ENCODE measurements around the gene RTN4RL2. TPM values are rescaled to one million over a fixed set of nuclear protein-coding genes. Genes with fewer than 3 reads are reported as not detected.

Gene RTN4RL2
- polyA plus RNA-seq, 3 donors = 1.4 to 3.0 (median 1.7) TPM

DNA sequence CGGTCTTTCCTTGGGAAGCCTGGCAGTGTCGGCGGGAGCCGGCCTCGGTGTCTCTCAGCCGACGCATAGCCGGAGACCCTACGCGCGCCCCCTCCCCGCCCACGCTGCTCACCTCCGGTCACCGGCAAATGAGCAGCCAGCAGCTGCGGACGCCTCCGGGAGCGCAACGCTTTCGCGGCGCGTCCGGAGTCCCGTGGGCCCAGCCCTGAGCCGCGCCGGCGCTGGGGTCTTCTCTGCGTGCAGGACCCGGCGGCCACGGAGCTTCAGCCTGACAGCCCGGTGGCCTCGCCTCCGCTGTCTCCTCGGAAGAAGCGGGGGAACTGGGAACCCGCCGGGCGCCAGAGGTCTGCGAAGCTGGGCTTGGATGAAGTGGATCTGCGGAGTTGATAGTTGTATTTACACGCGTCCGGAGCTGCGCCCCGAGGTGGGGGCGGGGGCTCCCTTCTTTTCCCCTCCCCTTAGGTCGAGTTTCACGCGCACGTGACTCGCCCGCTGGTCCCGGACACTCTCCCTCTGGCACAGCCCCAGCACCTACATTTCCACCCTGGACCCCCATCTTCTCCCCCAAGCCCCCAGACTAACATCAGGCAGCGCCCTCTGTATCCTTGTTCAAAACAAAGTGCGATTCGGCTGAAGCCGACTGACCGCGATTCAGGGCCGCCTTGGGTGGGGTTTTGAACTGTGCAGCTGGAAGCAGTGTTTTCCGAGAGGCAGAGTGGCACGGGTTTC, 55.2 kb downstream of the RTN4RL2 start, which contains the start of gene SLC43A1:
Gene SLC43A1 (minus strand): TSS at position 371 of the 729 bp plus-strand sequence. CDS start 1,591 bp downstream, outside the sequence.
- no peak for DNase-seq (ENCODE audit: low read depth in 3 of 3, low spot score in 2 of 3)

DNA sequence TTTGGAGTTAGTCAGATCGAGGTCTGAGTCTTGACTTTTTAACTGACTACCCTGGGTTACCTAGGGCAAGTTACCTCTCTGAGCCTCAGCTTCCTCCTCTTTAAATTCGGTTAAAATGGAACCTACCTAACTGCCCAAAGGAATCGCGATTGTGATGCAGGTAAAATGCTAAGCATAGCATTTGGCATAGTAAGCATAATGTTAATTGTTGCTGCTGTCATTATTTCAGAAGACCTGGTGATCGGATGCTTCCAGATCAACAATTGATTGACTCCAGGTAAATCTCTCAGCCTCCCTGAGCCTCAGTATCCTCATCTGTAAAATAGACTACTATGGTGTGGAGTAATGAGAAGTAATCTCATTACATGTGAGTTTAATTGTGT, 55.7 kb downstream of the RTN4RL2 start:
- DNase-seq (ENCODE audit: low read depth in 3 of 3, low spot score in 2 of 3) = no peak

- no peak for DNase-seq (ENCODE audit: low read depth in 3 of 3, low spot score in 2 of 3)
Measured at GRCh38 chr11:57521116-57521515, 60.8 kb downstream of the RTN4RL2 start.

- DNase-seq (ENCODE audit: low read depth in 3 of 3, low spot score in 2 of 3) = no peak
Measured at GRCh38 chr11:57523419-57523818, 63.1 kb downstream of the RTN4RL2 start.

Other genes starting within 250 kb of the RTN4RL2 start
- gene APLNR, start 223.3 kb upstream of the RTN4RL2 start, polyA plus RNA-seq (ENCODE audit: insufficient read length in 3 of 3) = 100 to 1,000 TPM in 2 of 3 donors, 10 to 100 TPM in 1; 89.4 to 110 (median 101) TPM
- gene TNKS1BP1, start 135.6 kb upstream of the RTN4RL2 start, polyA plus RNA-seq (ENCODE audit: insufficient read length in 3 of 3) = 10 to 100 TPM; 57.9 to 62.7 (median 60.3) TPM
- 100 to 1,000 TPM; 199 to 214 (median 203) TPM for gene SSRP1, start 124.6 kb upstream of the RTN4RL2 start, polyA plus RNA-seq (ENCODE audit: insufficient read length in 3 of 3)
- gene P2RX3, start 122.2 kb upstream of the RTN4RL2 start, polyA plus RNA-seq (ENCODE audit: insufficient read length in 3 of 3) = under 1 TPM; 0.42 to 0.76 (median 0.76) TPM
- 1 to 10 TPM in 2 of 3 donors, under 1 TPM in 1; 0.33 to 1.5 (median 1.2) TPM for gene PRG3, start 79.4 kb upstream of the RTN4RL2 start, polyA plus RNA-seq (ENCODE audit: insufficient read length in 3 of 3)
- 1 to 10 TPM in 2 of 3 donors, under 1 TPM in 1; 0.28 to 2.4 (median 1.9) TPM for gene PRG2, start 69.9 kb upstream of the RTN4RL2 start, polyA plus RNA-seq (ENCODE audit: insufficient read length in 3 of 3)
- 10 to 100 TPM; 19.3 to 25.6 (median 22.9) TPM for gene SLC43A3, start 33.4 kb upstream of the RTN4RL2 start, polyA plus RNA-seq (ENCODE audit: insufficient read length in 3 of 3)
- 1 to 10 TPM; 5.0 to 6.1 (median 5.4) TPM for gene SLC43A1, start 55.2 kb downstream of the RTN4RL2 start, polyA plus RNA-seq (ENCODE audit: insufficient read length in 3 of 3)
- gene TIMM10, start 70.2 kb downstream of the RTN4RL2 start, polyA plus RNA-seq (ENCODE audit: insufficient read length in 3 of 3) = 10 to 100 TPM; 54.0 to 58.4 (median 58.3) TPM
- under 1 TPM; 0.12 to 0.28 (median 0.23) TPM for gene SMTNL1, start 77.1 kb downstream of the RTN4RL2 start, polyA plus RNA-seq (ENCODE audit: insufficient read length in 3 of 3)
- 10 to 100 TPM; 41.3 to 43.6 (median 43.4) TPM for gene UBE2L6, start 107.1 kb downstream of the RTN4RL2 start, polyA plus RNA-seq (ENCODE audit: insufficient read length in 3 of 3)
- gene SERPING1, start 137.2 kb downstream of the RTN4RL2 start, polyA plus RNA-seq (ENCODE audit: insufficient read length in 3 of 3) = 100 to 1,000 TPM; 139 to 172 (median 151) TPM
- 1 to 10 TPM; 1.2 to 1.9 (median 1.7) TPM for gene YPEL4, start 189.4 kb downstream of the RTN4RL2 start, polyA plus RNA-seq (ENCODE audit: insufficient read length in 3 of 3)
- 10 to 100 TPM; 16.6 to 18.5 (median 18.4) TPM for gene CLP1, start 197.2 kb downstream of the RTN4RL2 start, polyA plus RNA-seq (ENCODE audit: insufficient read length in 3 of 3)
- 10 to 100 TPM; 52.3 to 56.7 (median 52.8) TPM for gene ZDHHC5, start 207.6 kb downstream of the RTN4RL2 start, polyA plus RNA-seq (ENCODE audit: insufficient read length in 3 of 3)

All from right renal cortex interstitium (tissue), 3 donors.